Hepatocyte (in vitro differentiated cells): Measurements from ENCODE around the gene HNMT. TPM values are rescaled to one million over a fixed set of nuclear protein-coding genes. Genes with fewer than 3 reads are reported as not detected.

ENCODE experiments used
- DNase-seq: peaks from one replicate; pipeline ENCODE4 v3.0.0-alpha.2; 2016; ENCODE audit warnings: low spot score
- H2AFZ ChIP-seq: fragments of 200-600 bp; sonication (generic); 2 replicates; pipeline ENCODE4 v1.6.0; 2016; ENCODE audit warnings: antibody characterized with exemption, mild to moderate bottlenecking
- H3K27ac ChIP-seq: fragments of 200-600 bp; sonication (generic); 2 replicates; pipeline ENCODE4 v1.5.1; 2016; ENCODE audit warnings: mild to moderate bottlenecking
- H3K27me3 ChIP-seq: fragments of 200-600 bp; sonication (generic); 2 replicates; pipeline ENCODE4 v1.6.1; 2016
- H3K36me3 ChIP-seq: fragments of 200-600 bp; sonication (generic); replicated peaks from 2 replicates; pipeline ENCODE4 v1.5.1; 2016; ENCODE audit warnings: low read depth; ENCODE audit not compliant: insufficient read depth
- H3K4me1 ChIP-seq: fragments of 200-600 bp; sonication (generic); 2 replicates; pipeline ENCODE4 v1.5.1; 2016; ENCODE audit warnings: mild to moderate bottlenecking, moderate library complexity; ENCODE audit not compliant: insufficient read depth
- H3K4me2 ChIP-seq: fragments of 200-600 bp; sonication (generic); 2 replicates; pipeline ENCODE4 v1.6.0; 2016
- H3K4me3 ChIP-seq: fragments of 200-600 bp; sonication (generic); 2 replicates; pipeline ENCODE4 v1.5.1; 2016; ENCODE audit warnings: mild to moderate bottlenecking
- H3K79me2 ChIP-seq: fragments of 200-600 bp; sonication (generic); 2 replicates; pipeline ENCODE4 v1.6.0; 2017; ENCODE audit warnings: mild to moderate bottlenecking
- H3K9me2 ChIP-seq: fragments of 200-600 bp; sonication (generic); replicated peaks from 2 replicates; pipeline ENCODE4 v1.6.0; 2017; ENCODE audit warnings: mild to moderate bottlenecking; ENCODE audit not compliant: insufficient read depth
- H3K9me3 ChIP-seq: fragments of 200-600 bp; sonication (generic); 2 replicates; pipeline ENCODE4 v1.5.1; 2016; ENCODE audit warnings: low read depth, mild to moderate bottlenecking
- H4K20me1 ChIP-seq: fragments of 200-600 bp; sonication (generic); 2 replicates; pipeline ENCODE4 v1.6.0; 2016; ENCODE audit warnings: mild to moderate bottlenecking; ENCODE audit not compliant: insufficient read depth, poor library complexity, severe bottlenecking
- CTCF ChIP-seq: fragments of 200-600 bp; sonication (generic); IDR thresholded peaks from 2 replicates; pipeline ENCODE4 v1.5.1; 2016; ENCODE audit warnings: antibody characterized with exemption, mild to moderate bottlenecking; ENCODE audit not compliant: poor library complexity
- EZH2 ChIP-seq: fragments of 200-600 bp; sonication (generic); IDR thresholded peaks from 2 replicates; pipeline ENCODE4 v1.6.1; 2016; ENCODE audit warnings: antibody characterized with exemption, mild to moderate bottlenecking, borderline replicate concordance
- EZH2phosphoT487 ChIP-seq: fragments of 200-600 bp; sonication (generic); IDR thresholded peaks from one replicate; pipeline ENCODE4 v1.6.1; 2018; ENCODE audit warnings: antibody characterized with exemption, mild to moderate bottlenecking, low read depth, moderate library complexity; ENCODE audit not compliant: unreplicated experiment, severe bottlenecking
- WGBS: methylation state at CpG from one replicate; pipeline ENCODE4 v1.1.6; 2016; ENCODE audit warnings: low lambda C conversion rate; ENCODE audit errors: missing lambda C conversion rate; 5-methylcytosine and 5-hydroxymethylcytosine counted together
- polyA plus RNA-seq: library from polyadenylated mRNA; unstranded; fragments of >200 nt; fragmentation: Nextera tagmentation; extraction: Ambion mirVana; gene quantifications from 2 replicates; pipeline ENCODE4 v1.2.1, GENCODE V29; 2016
- total RNA-seq: library from RNA; depleted of rRNA; stranded (reverse); fragments of >200 nt; gene quantifications from 2 replicates; pipeline ENCODE4 v1.2.3, GENCODE V29; 2014

Gene HNMT
- total and polyA plus RNA-seq, 2 experiments from 2014 or later: 23.4 to 26.3 TPM

DNA sequence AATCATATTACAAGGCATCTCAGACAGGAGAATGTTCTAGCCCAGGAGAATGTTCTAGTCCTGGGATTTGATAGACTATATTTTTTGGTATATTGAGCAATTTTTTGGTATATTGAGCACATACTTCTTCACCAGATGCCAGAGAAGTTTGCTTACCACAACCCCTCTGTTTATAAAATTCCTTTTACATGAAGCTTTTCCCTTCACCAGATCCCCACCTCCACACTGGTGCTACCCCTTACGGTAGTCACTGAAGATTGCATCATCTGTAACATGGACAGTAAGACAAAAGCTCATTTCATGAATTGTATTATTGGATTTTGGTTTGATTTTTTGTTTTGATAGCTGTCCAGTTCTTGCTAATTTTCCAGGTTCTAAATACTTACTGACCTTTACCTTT lies 7.2 kb upstream of the HNMT start:
- no peaks in the 10 kb centered on the region for H3K36me3 ChIP-seq
- H3K9me3 ChIP-seq: no peaks in the 10 kb centered on the region
- H3K4me3 ChIP-seq: no peak overlapping the region
- no peaks in the 10 kb centered on the region for H4K20me1 ChIP-seq
- no peak overlapping the region for H2AFZ ChIP-seq
- WGBS: 78% methylated on average over 1 of the region's 1 CpG
- TF ChIP-seq CTCF: no peak
- TF ChIP-seq EZH2phosphoT487: no peak
- no peak for TF ChIP-seq EZH2
- no peaks in the 10 kb centered on the region for H3K9me2 ChIP-seq
- H3K27ac ChIP-seq: no peak overlapping the region
- H3K27me3 ChIP-seq: no peaks in the 10 kb centered on the region
- no peak for DNase-seq
- no peaks in the 10 kb centered on the region for H3K4me1 ChIP-seq
- H3K79me2 ChIP-seq: no peaks in the 10 kb centered on the region
- no peak overlapping the region for H3K4me2 ChIP-seq

- 95% methylated on average over 1 of the region's 1 CpG for WGBS
- Histone ChIP-seq H3K27me3 (no peaks in the 10 kb centered on the region), H3K27ac (no peak overlapping the region), H3K9me2 (no peaks in the 10 kb centered on the region), H3K4me3 (no peak overlapping the region), H3K79me2 (no peaks in the 10 kb centered on the region), H3K4me2 (no peak overlapping the region), H2AFZ (no peak overlapping the region), H3K36me3 (no peaks in the 10 kb centered on the region), H3K4me1 (peaks cover 7% of the 10 kb centered on the region), H3K9me3 (no peaks in the 10 kb centered on the region), H4K20me1 (no peaks in the 10 kb centered on the region)
- TF ChIP-seq EZH2 (no peak), EZH2phosphoT487 (no peak), CTCF (no peak)
- DNase-seq: no peak
These were observed 5.1 kb upstream of the HNMT start for GRCh38 chr2:137959166-137959565.

DNA sequence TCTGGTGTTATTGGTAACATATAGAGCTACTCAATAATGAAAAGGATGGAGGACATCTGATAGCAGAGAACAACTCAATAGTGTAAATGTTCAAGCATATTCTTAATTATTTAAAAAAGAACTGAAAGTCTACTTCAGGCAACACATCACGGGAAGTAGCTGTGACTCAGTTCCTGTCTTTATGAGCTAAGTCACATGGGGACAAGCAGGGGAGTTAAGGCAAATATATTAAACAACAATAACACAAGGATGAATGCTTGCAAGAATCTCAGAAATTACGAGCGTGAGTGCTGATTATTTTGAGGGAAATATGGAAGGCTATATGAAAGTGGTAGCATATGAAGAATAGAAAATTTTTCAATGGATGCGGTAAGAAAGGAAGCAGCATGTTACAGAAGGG lies 4.0 kb upstream of the HNMT start:
- Histone ChIP-seq H3K4me3 (no peak overlapping the region), H3K79me2 (peaks cover 5% of the 10 kb centered on the region), H3K36me3 (no peaks in the 10 kb centered on the region), H3K27ac (no peak overlapping the region), H3K27me3 (no peaks in the 10 kb centered on the region), H3K4me1 (peaks cover 12% of the 10 kb centered on the region), H2AFZ (no peak overlapping the region), H4K20me1 (no peaks in the 10 kb centered on the region), H3K4me2 (no peak overlapping the region), H3K9me3 (no peaks in the 10 kb centered on the region), H3K9me2 (no peaks in the 10 kb centered on the region)
- WGBS: 93% methylated on average over 4 of the region's 4 CpGs
- DNase-seq: no peak
- TF ChIP-seq EZH2 (no peak), EZH2phosphoT487 (no peak), CTCF (no peak)

GRCh38 chr2:137961602-137962001 lies 2.7 kb upstream of the HNMT start:
- no peaks in the 10 kb centered on the region for H3K36me3 ChIP-seq

More at GRCh38 chr2:137961602-137962001, 2.7 kb upstream of the HNMT start:
- Histone ChIP-seq H3K9me2 (no peaks in the 10 kb centered on the region), H3K4me3 (no peak overlapping the region), H3K27ac (no peak overlapping the region), H2AFZ (no peak overlapping the region), H3K4me2 (no peak overlapping the region), H4K20me1 (no peaks in the 10 kb centered on the region), H3K79me2 (peaks cover 18% of the 10 kb centered on the region), H3K27me3 (no peaks in the 10 kb centered on the region), H3K9me3 (no peaks in the 10 kb centered on the region), H3K4me1 (peaks cover 18% of the 10 kb centered on the region)
- TF ChIP-seq EZH2phosphoT487: no peak
- TF ChIP-seq CTCF: no peak
- TF ChIP-seq EZH2: no peak
- DNase-seq: no peak
